CMK (cell line): ENCODE measurements around the gene TMCC3.
"Not testable (repeated sequence)": the region's sequence is repeated elsewhere in the genome, so short reads cannot be mapped to it uniquely, and the experiment has no call there.

Experiments used
- DNase-seq: peaks from one replicate; pipeline ENCODE4 v3.0.0-alpha.2; 2010; ENCODE audit warnings: low read depth

TMCC3 gene

GRCh38 chr12:94633401-94633800 is 17.0 kb downstream of the TMCC3 start:
- no peak for DNase-seq

- DNase-seq: no peak
Measured at GRCh38 chr12:94631058-94631457, 19.3 kb downstream of the TMCC3 start.

- no peak for DNase-seq
Measured at GRCh38 chr12:94628819-94629472, 21.4 kb downstream of the TMCC3 start.

GRCh38 chr12:94628369-94628768 is 22.0 kb downstream of the TMCC3 start:
- no peak for DNase-seq

GRCh38 chr12:94625531-94625930 is 24.8 kb downstream of the TMCC3 start:
- DNase-seq: no peak

GRCh38 chr12:94623161-94623920 is 27.0 kb downstream of the TMCC3 start:
- no peak for DNase-seq

GRCh38 chr12:94622475-94622874 is 27.9 kb downstream of the TMCC3 start:
- DNase-seq: no peak

GRCh38 chr12:94621662-94622359 is 28.5 kb downstream of the TMCC3 start:
- no peak for DNase-seq

GRCh38 chr12:94620621-94621020 is 29.7 kb downstream of the TMCC3 start:
- no peak for DNase-seq

GRCh38 chr12:94618995-94619695 is 31.2 kb downstream of the TMCC3 start:
- no peak for DNase-seq

- DNase-seq: no peak
Measured at GRCh38 chr12:94617101-94617500, 33.3 kb downstream of the TMCC3 start.

- peak; percentile 66 for DNase-seq
Measured at GRCh38 chr12:94616203-94616729, 34.1 kb downstream of the TMCC3 start.

- DNase-seq: no peak
Measured at GRCh38 chr12:94615260-94616181, 34.8 kb downstream of the TMCC3 start.

GRCh38 chr12:94614288-94614721 is 36.1 kb downstream of the TMCC3 start:
- DNase-seq: no peak

GRCh38 chr12:94609917-94610443 is 40.4 kb downstream of the TMCC3 start:
- DNase-seq: no peak

- DNase-seq: not testable (repeated sequence)
Measured at GRCh38 chr12:94606810-94607209, 43.5 kb downstream of the TMCC3 start.

- DNase-seq: no peak
Measured at GRCh38 chr12:94604366-94604698, 46.0 kb downstream of the TMCC3 start.

GRCh38 chr12:94603434-94604365 is 46.7 kb downstream of the TMCC3 start:
- DNase-seq: peak; percentile 5

GRCh38 chr12:94602024-94602423 is 48.3 kb downstream of the TMCC3 start:
- no peak for DNase-seq

GRCh38 chr12:94601307-94601706 is 49.0 kb downstream of the TMCC3 start:
- not testable (repeated sequence) for DNase-seq
